Astrocyte (in vitro differentiated cells and primary cell): ENCODE data around the gene SYT8. TPM values are rescaled to one million over a fixed set of nuclear protein-coding genes. Genes with fewer than 3 reads are reported as not detected.

ENCODE experiments used
- DNase-seq: peaks from one replicate; pipeline ENCODE4 v3.0.0-alpha.2; 2010; ENCODE audit warnings: low read depth
- FAIRE-seq: peaks from 2 replicates; lab custom pipeline; 2011; peaks lifted over from hg19 to GRCh38; lab: Jason Lieb, UNC
- H2AFZ ChIP-seq: 2 replicates; pipeline ENCODE4 v1.6.0; 2012; ENCODE audit warnings: low read depth, low read length, inconsistent platforms
- H3K27ac ChIP-seq: 2 replicates; pipeline ENCODE4 v1.5.1; 2011; ENCODE audit warnings: low read depth, low read length, inconsistent platforms
- H3K27me3 ChIP-seq: 2 replicates; pipeline ENCODE4 v1.6.0; 2011; ENCODE audit warnings: low read length, inconsistent platforms; ENCODE audit not compliant: insufficient read depth
- H3K36me3 ChIP-seq: 2 replicates; pipeline ENCODE4 v1.5.1; 2011; ENCODE audit warnings: low read length, inconsistent platforms; ENCODE audit not compliant: insufficient read depth
- H3K4me1 ChIP-seq: 2 replicates; pipeline ENCODE4 v1.5.1; 2011; ENCODE audit warnings: low read length, inconsistent platforms; ENCODE audit not compliant: insufficient read depth
- H3K4me2 ChIP-seq: 2 replicates; pipeline ENCODE4 v1.6.0; 2012; ENCODE audit warnings: low read length, inconsistent platforms
- H3K4me3 ChIP-seq: 2 replicates; pipeline ENCODE4 v1.5.1; 2011; ENCODE audit warnings: low read depth, mild to moderate bottlenecking, low read length, inconsistent platforms; ENCODE audit not compliant: insufficient read depth
- H3K79me2 ChIP-seq: 2 replicates; pipeline ENCODE4 v1.6.0; 2012; ENCODE audit warnings: mild to moderate bottlenecking, low read length, inconsistent platforms; ENCODE audit not compliant: insufficient read depth
- H3K9ac ChIP-seq: 2 replicates; pipeline ENCODE4 v1.6.0; 2012; ENCODE audit warnings: mild to moderate bottlenecking, low read length, inconsistent platforms
- H3K9me3 ChIP-seq: 2 replicates; pipeline ENCODE4 v1.5.1; 2012; ENCODE audit warnings: low read depth, mild to moderate bottlenecking, low read length, inconsistent platforms; ENCODE audit not compliant: insufficient read depth
- H4K20me1 ChIP-seq: 2 replicates; pipeline ENCODE4 v1.6.0; 2012; ENCODE audit warnings: low read length, inconsistent platforms; ENCODE audit not compliant: insufficient read depth
- H3K27ac Mint-ChIP-seq: one replicate; pipeline ENCODE4 v1.8.0; 2021; ENCODE audit warnings: mild to moderate bottlenecking, mixed read lengths; ENCODE audit not compliant: unreplicated experiment
- H3K27me3 Mint-ChIP-seq: one replicate; pipeline ENCODE4 v1.8.0; 2021; ENCODE audit warnings: low read depth, mixed read lengths; ENCODE audit not compliant: unreplicated experiment
- H3K36me3 Mint-ChIP-seq: one replicate; pipeline ENCODE4 v1.8.0; 2021; ENCODE audit warnings: low read depth, mixed read lengths; ENCODE audit not compliant: unreplicated experiment
- H3K4me1 Mint-ChIP-seq: one replicate; pipeline ENCODE4 v1.8.0; 2021; ENCODE audit warnings: low read depth, mixed read lengths; ENCODE audit not compliant: unreplicated experiment
- H3K4me3 Mint-ChIP-seq: one replicate; pipeline ENCODE4 v1.8.0; 2021; ENCODE audit warnings: mild to moderate bottlenecking, moderate library complexity, mixed read lengths; ENCODE audit not compliant: unreplicated experiment
- H3K9me3 Mint-ChIP-seq: one replicate; pipeline ENCODE4 v1.8.0; 2021; ENCODE audit warnings: mild to moderate bottlenecking, mixed read lengths; ENCODE audit not compliant: unreplicated experiment
- CTCF ChIP-seq: IDR thresholded peaks from 2 replicates; pipeline ENCODE4 v1.5.1; 2011; ENCODE audit warnings: low read depth, mild to moderate bottlenecking, inconsistent platforms, low read length, moderate library complexity; ENCODE audit not compliant: insufficient read depth
- EZH2 ChIP-seq: IDR thresholded peaks from 2 replicates; pipeline ENCODE4 v1.6.1; 2012; ENCODE audit warnings: mild to moderate bottlenecking, low read length, inconsistent platforms; ENCODE audit not compliant: insufficient read depth
- total RNA-seq: library from RNA; stranded (reverse); gene quantifications from 2 replicates; pipeline ENCODE4 v1.2.1, GENCODE V29; 2021

SYT8 gene
- total RNA-seq, 1 donor from 2014 or later: 0.36 TPM

GRCh38 chr11:1860108-1860507 lies 25.3 kb downstream of the SYT8 start:
- FAIRE-seq: no peak
- TF ChIP-seq CTCF (no peak), EZH2 (no peak)
- H3K4me1 Mint-ChIP-seq: peaks cover 9% of the 10 kb centered on the region

GRCh38 chr11:1861435-1862411 lies 26.9 kb downstream of the SYT8 start:
- no peak overlapping the region for H2AFZ ChIP-seq
- H3K27ac Mint-ChIP-seq: no peak overlapping the region
- H3K4me3 ChIP-seq: no peak overlapping the region
- no peaks in the 10 kb centered on the region for H3K36me3 Mint-ChIP-seq
- H3K79me2 ChIP-seq: no peaks in the 10 kb centered on the region
- peaks cover 9% of the 10 kb centered on the region for H3K4me1 Mint-ChIP-seq
- H3K4me2 ChIP-seq: no peak overlapping the region
- FAIRE-seq (no peak), DNase-seq (no peak)
- no peaks in the 10 kb centered on the region for H4K20me1 ChIP-seq
- no peaks in the 10 kb centered on the region for H3K9me3 ChIP-seq
- no peak overlapping the region for H3K4me3 Mint-ChIP-seq
- H3K9ac ChIP-seq: no peak overlapping the region
- H3K27me3 ChIP-seq: no peaks in the 10 kb centered on the region
- peaks cover 6% of the 10 kb centered on the region for H3K27me3 Mint-ChIP-seq
- peaks cover 25% of the 10 kb centered on the region for H3K4me1 ChIP-seq
- H3K36me3 ChIP-seq: no peaks in the 10 kb centered on the region
- TF ChIP-seq EZH2 (no peak), CTCF (no peak)
- H3K9me3 Mint-ChIP-seq: no peaks in the 10 kb centered on the region
- no peak overlapping the region for H3K27ac ChIP-seq

More at GRCh38 chr11:1860108-1860507, 25.3 kb downstream of the SYT8 start:
- Histone ChIP-seq H3K9me3 (no peaks in the 10 kb centered on the region), H3K27ac (no peak overlapping the region), H3K4me1 (peaks cover 25% of the 10 kb centered on the region), H3K9ac (no peak overlapping the region), H4K20me1 (no peaks in the 10 kb centered on the region), H3K36me3 (no peaks in the 10 kb centered on the region), H3K4me3 (no peak overlapping the region), H2AFZ (no peak overlapping the region), H3K27me3 (no peaks in the 10 kb centered on the region), H3K79me2 (no peaks in the 10 kb centered on the region), H3K4me2 (no peak overlapping the region)
- Mint-ChIP-seq H3K36me3 (no peaks in the 10 kb centered on the region), H3K4me3 (no peak overlapping the region), H3K27me3 (peaks cover 8% of the 10 kb centered on the region), H3K27ac (no peak overlapping the region), H3K9me3 (no peaks in the 10 kb centered on the region)
- DNase-seq: no peak
